PC-9 (cell line): ENCODE measurements around the gene RPL22. TPM values are rescaled to one million over a fixed set of nuclear protein-coding genes. Genes with fewer than 3 reads are reported as not detected.

Source experiments
- Bru-seq: library from RNA; stranded (reverse); fragments of 400-500 nt; gene quantifications from one replicate; lab custom pipeline; 2021; lab: Mats Ljungman, UMichigan
- BruChase-seq, 2 experiments: library from RNA; stranded (reverse); fragments of 400-500 nt; gene quantifications; one replicate each; lab custom pipeline; 2021; lab: Mats Ljungman, UMichigan
- BruUV-seq: library from RNA; stranded (reverse); fragments of 400-500 nt; replicated peaks from 2 replicates; lab custom pipeline; 2021; lab: Mats Ljungman, UMichigan
- CTCF ChIA-PET: fragments of 300-600 bp; sonication (Branson Sonifier 250); formaldehyde crosslinking; loops from one replicate; lab custom pipeline; 2022; ENCODE audit warnings: antibody characterized with exemption; lab: Charles Lee
- POLR2A ChIA-PET: fragments of 300-600 bp; sonication (Branson Sonifier 250); formaldehyde crosslinking; loops from one replicate; lab custom pipeline; 2022; ENCODE audit warnings: antibody characterized with exemption; ENCODE audit not compliant: unreplicated experiment; lab: Charles Lee
- DNase-seq, 2 experiments: peaks; one replicate each; pipeline versions ENCODE4 v3.0.0 to v3.0.0-alpha.2; 2015 to 2022; ENCODE audit warnings: mixed read lengths in 1 of 2
- H2AFZ ChIP-seq: fragments of 200-600 bp; sonication (generic); 2 replicates; pipeline ENCODE4 v1.8.1; 2017; ENCODE audit warnings: antibody characterized with exemption
- H3F3A ChIP-seq: fragments of 200-600 bp; sonication (generic); 2 replicates; pipeline ENCODE4 v1.8.1; 2017; ENCODE audit warnings: antibody characterized with exemption, mild to moderate bottlenecking, low read depth; ENCODE audit not compliant: insufficient read depth
- H3K27ac ChIP-seq: fragments of 200-600 bp; sonication (generic); 2 replicates; pipeline ENCODE4 v1.6.1; 2016; ENCODE audit warnings: mixed run types
- H3K27me3 ChIP-seq: fragments of 200-600 bp; sonication (generic); 2 replicates; pipeline ENCODE4 v1.6.1; 2016; ENCODE audit warnings: low read depth, mixed run types; ENCODE audit not compliant: insufficient read depth
- H3K36me3 ChIP-seq: fragments of 200-600 bp; sonication (generic); 2 replicates; pipeline ENCODE4 v1.6.1; 2016; ENCODE audit warnings: low read depth, mixed run types
- H3K4me1 ChIP-seq: fragments of 200-600 bp; sonication (generic); replicated peaks from 2 replicates; pipeline ENCODE4 v1.6.1; 2016; ENCODE audit warnings: mixed run types; ENCODE audit not compliant: insufficient read depth
- H3K4me2 ChIP-seq: fragments of 200-600 bp; sonication (generic); 2 replicates; pipeline ENCODE4 v1.6.1; 2017; ENCODE audit warnings: mixed run types
- H3K4me3 ChIP-seq: fragments of 200-600 bp; sonication (generic); 2 replicates; pipeline ENCODE4 v1.6.1; 2016; ENCODE audit warnings: mixed run types
- H3K79me2 ChIP-seq: fragments of 200-600 bp; sonication (generic); 2 replicates; pipeline ENCODE4 v1.6.1; 2017; ENCODE audit warnings: low read depth, mixed run types
- H3K9me2 ChIP-seq: fragments of 200-600 bp; sonication (generic); 2 replicates; pipeline ENCODE4 v1.8.1; 2017; ENCODE audit warnings: mild to moderate bottlenecking; ENCODE audit not compliant: insufficient read depth
- H3K9me3 ChIP-seq: fragments of 200-600 bp; sonication (generic); 2 replicates; pipeline ENCODE4 v1.8.1; 2016; ENCODE audit warnings: low read depth; ENCODE audit not compliant: insufficient read depth
- H4K20me1 ChIP-seq: fragments of 200-600 bp; sonication (generic); 2 replicates; pipeline ENCODE4 v1.8.1; 2017; ENCODE audit not compliant: insufficient read depth
- EZH2 ChIP-seq: fragments of 200-600 bp; sonication (generic); IDR thresholded peaks from 2 replicates; pipeline ENCODE4 v1.8.0; 2017; ENCODE audit warnings: antibody characterized with exemption, low read depth
- intact Hi-C: fragments of 100-400 bp; cut with micrococcal nuclease; formaldehyde crosslinking; loops from one replicate; pipeline ENCODE4 v1.10.0; 2022; ENCODE audit not compliant: unreplicated experiment
- long read RNA-seq: library from polyadenylated mRNA; stranded (forward); transcript quantifications from one replicate; pipeline ENCODE4 v2.0.0, GENCODE V29; 2022
- total RNA-seq: library from RNA; stranded (reverse); gene quantifications from 2 replicates; pipeline ENCODE4 v1.2.3, GENCODE V29; 2021
- TF ChIP-seq, protein P1 (sequence below): fragments of 200-600 bp; sonication (generic); conservative IDR thresholded peaks from 2 replicates; pipeline ENCODE4 v1.6.1; 2017; ENCODE audit warnings: mixed run types, antibody characterized with exemption, mild to moderate bottlenecking, moderate library complexity

RPL22 gene
- 408 and 447 TPM in 2 replicates for total RNA-seq
- percentile 97 among the genes with signal in this experiment for Bru-seq, nascent RNA
- BruChase-seq, experiment 1, labeled RNA remaining after a 2-hour chase, result percentile 98 among the genes with signal in this experiment
- percentile 99 among the genes with signal in this experiment for BruChase-seq, experiment 2, labeled RNA remaining after a 6-hour chase
- long read RNA-seq, transcript RPL22-206 (3 exons, 2,279 nt), result minor isoform, 20 of 468 reads
- long read RNA-seq, transcript RPL22-201 (4 exons, 2,078 nt), result major isoform, 352 of 468 reads
- long read RNA-seq, partial matches to known transcripts, result 9 of 468 reads
- long read RNA-seq, other reads (novel, unspliced or antisense), result 85 of 468 reads

DNA sequence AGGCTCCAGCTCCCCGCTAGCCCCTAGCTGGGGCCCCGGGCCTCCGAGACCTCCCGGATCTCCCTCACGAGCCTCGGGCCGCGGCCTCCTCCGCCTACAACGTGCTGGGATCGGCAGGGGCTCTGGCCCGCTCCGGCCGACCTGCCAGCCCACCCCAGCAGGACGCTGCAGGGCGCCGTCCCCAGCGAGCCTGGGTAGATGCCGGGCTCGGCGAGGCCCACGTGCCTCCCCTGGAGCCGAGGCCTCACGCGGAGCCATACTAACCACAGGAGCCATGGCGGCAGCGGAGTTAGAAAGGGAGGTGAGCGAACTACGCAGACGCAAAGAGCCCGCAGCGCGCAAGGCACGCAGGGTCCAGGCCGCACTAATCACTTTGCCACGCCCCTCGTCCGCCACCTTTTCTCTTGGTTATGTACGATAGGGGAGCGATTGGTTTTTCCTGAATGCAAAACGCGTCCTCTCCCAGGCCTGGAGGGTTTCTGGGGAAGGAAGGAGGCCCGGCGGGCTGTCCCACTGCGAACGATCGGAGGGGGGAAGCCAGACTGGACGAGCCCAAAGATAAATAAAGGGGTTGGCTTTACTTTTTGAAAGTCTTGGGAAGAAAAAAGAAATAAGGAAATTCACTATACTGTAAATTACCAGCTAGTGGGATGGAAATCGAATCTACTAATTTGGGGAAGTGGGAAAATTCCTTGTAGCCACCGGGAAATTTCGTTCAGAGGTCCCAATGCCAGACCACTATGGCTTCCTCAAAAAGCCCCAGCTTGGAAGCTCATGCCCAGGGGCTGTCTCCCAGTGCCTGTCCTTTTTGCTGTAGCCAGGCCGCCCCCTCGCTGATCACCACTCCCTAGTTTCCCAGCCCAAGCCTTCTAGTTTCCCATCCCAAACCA is at the start of gene RPL22:
Gene RPL22 (minus strand): TSS at position 298 of the 890 bp plus-strand sequence. CDS start 22 bp downstream, at position 276.
- H2AFZ ChIP-seq, result peak within 1 kb of the TSS; percentile 79
- TF ChIP-seq, protein P1, sequence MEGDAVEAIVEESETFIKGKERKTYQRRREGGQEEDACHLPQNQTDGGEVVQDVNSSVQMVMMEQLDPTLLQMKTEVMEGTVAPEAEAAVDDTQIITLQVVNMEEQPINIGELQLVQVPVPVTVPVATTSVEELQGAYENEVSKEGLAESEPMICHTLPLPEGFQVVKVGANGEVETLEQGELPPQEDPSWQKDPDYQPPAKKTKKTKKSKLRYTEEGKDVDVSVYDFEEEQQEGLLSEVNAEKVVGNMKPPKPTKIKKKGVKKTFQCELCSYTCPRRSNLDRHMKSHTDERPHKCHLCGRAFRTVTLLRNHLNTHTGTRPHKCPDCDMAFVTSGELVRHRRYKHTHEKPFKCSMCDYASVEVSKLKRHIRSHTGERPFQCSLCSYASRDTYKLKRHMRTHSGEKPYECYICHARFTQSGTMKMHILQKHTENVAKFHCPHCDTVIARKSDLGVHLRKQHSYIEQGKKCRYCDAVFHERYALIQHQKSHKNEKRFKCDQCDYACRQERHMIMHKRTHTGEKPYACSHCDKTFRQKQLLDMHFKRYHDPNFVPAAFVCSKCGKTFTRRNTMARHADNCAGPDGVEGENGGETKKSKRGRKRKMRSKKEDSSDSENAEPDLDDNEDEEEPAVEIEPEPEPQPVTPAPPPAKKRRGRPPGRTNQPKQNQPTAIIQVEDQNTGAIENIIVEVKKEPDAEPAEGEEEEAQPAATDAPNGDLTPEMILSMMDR, result no peak
- no peak for TF ChIP-seq EZH2
- peak within 1 kb of the TSS; percentile 96 for H3K4me2 ChIP-seq
- peaks cover 14% of the 10 kb centered on the region for H3K36me3 ChIP-seq
- no peaks in the 10 kb centered on the region for H3K9me3 ChIP-seq
- peak within 1 kb of the TSS; percentile 66 for H3K27ac ChIP-seq
- peak; percentile 92 to 95 for DNase-seq
- peaks cover 11% of the 10 kb centered on the region for H3F3A ChIP-seq
- H3K4me1 ChIP-seq, result peaks cover 19% of the 10 kb centered on the region
- H3K4me3 ChIP-seq, result peak within 1 kb of the TSS; percentile 90
- ChIA-PET CTCF (interaction anchor here (0.6 kb wide), 1 partner anchor 157 kb away, joined by 6 read pairs; no protein-coding TSS in a partner anchor), POLR2A (no interaction called here)
- TSS peak; percentile 36 for BruUV-seq
- intact Hi-C loops, result no loop called here
- H3K27me3 ChIP-seq, result no peaks in the 10 kb centered on the region
- peaks cover 51% of the 10 kb centered on the region for H3K79me2 ChIP-seq
- H3K9me2 ChIP-seq, result no peaks in the 10 kb centered on the region
- peaks cover 25% of the 10 kb centered on the region; the same call in 1 of the 2 replicates for H4K20me1 ChIP-seq

DNA sequence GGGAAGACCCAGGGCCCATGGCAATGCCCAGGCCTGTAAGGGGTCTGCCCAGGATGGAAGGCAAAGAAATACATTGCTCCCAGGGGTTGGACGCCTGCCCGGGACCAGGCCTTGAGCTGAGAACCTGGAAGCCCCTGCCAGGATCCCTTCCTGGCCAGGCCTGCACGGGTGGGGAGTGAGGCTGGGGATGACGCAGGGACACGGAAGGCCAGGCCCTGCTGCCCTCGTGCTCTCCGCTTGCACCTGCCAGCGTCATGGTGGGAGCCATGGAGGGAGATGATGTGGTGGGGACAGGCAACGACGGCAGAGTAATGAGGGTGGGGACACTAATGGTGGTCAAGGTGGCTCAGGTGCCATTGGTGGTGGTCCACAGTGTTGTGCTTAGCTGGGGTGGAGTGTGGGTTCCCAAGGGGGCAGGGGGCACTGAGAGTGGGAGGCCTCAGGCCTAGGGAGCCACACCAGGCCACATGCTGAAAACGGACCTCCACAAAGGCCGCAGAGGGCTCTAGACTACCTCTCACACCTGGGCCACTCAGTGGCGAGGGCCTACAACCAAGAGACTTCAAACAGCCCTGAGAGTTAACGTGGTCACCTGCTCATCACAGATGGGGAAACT is 48.9 kb upstream of the RPL22 start:
- CTCF ChIA-PET, result interaction anchor here (0.6 kb wide), 1 partner anchor 104 kb away, joined by 6 read pairs; no protein-coding TSS in a partner anchor
- Histone ChIP-seq H3K27ac (no peak overlapping the region), H3K9me3 (no peaks in the 10 kb centered on the region), H3K4me1 (no peaks in the 10 kb centered on the region), H3K4me2 (no peak overlapping the region), H2AFZ (no peak overlapping the region), H3K79me2 (no peaks in the 10 kb centered on the region), H3K27me3 (peaks cover 11% of the 10 kb centered on the region), H3K36me3 (no peaks in the 10 kb centered on the region), H4K20me1 (no peaks in the 10 kb centered on the region), H3K4me3 (no peak overlapping the region), H3K9me2 (no peaks in the 10 kb centered on the region), H3F3A (no peaks in the 10 kb centered on the region; the same call in 1 of the 2 replicates)
- TF ChIP-seq, protein P1, result no peak
- DNase-seq, result no peak
- POLR2A ChIA-PET, result no interaction called here
- BruUV-seq, result no TSS peak
- intact Hi-C loops, result loop anchor here (5.0 kb wide), 2 partner anchors 239 to 399 kb away; no protein-coding TSS in a partner anchor

GRCh38 chr1:6247651-6248050 is 48.3 kb upstream of the RPL22 start:
- no peak overlapping the region for H3K27ac ChIP-seq
- intact Hi-C loops, result loop anchor here (2.0 to 5.0 kb wide), 5 partner anchors 157 to 971 kb away; no protein-coding TSS in a partner anchor

More at GRCh38 chr1:6247651-6248050, 48.3 kb upstream of the RPL22 start:
- no peak for DNase-seq
- peaks cover 17% of the 10 kb centered on the region for H3K27me3 ChIP-seq
- H3K9me2 ChIP-seq, result no peaks in the 10 kb centered on the region
- no peaks in the 10 kb centered on the region for H3K79me2 ChIP-seq
- no peaks in the 10 kb centered on the region for H3K4me1 ChIP-seq
- ChIA-PET POLR2A (no interaction called here), CTCF (interaction anchor here (0.6 to 1.1 kb wide), 2 partner anchors 157 to 353 kb away, joined by 3 read pairs; no protein-coding TSS in a partner anchor)
- no peaks in the 10 kb centered on the region for H3K9me3 ChIP-seq
- no peak overlapping the region for H2AFZ ChIP-seq
- no peak overlapping the region for H3K4me3 ChIP-seq
- H3F3A ChIP-seq, result no peaks in the 10 kb centered on the region; the same call in 1 of the 2 replicates
- no peak overlapping the region for H3K4me2 ChIP-seq
- no peaks in the 10 kb centered on the region for H4K20me1 ChIP-seq
- no peaks in the 10 kb centered on the region for H3K36me3 ChIP-seq
- no peak for TF ChIP-seq EZH2
- TF ChIP-seq, protein P1, result no peak
- no TSS peak for BruUV-seq
